ENCODE measurements around the gene CAPZB. TPM values are rescaled to one million over a fixed set of nuclear protein-coding genes. Genes with fewer than 3 reads are reported as not detected.
A peak's percentile ranks its signal among the peaks of the same experiment; 100 is the strongest.

The CAPZB gene
- total RNA-seq, 4 donors from 2014 or later, result 127 to 404 (median 136) TPM

DNA sequence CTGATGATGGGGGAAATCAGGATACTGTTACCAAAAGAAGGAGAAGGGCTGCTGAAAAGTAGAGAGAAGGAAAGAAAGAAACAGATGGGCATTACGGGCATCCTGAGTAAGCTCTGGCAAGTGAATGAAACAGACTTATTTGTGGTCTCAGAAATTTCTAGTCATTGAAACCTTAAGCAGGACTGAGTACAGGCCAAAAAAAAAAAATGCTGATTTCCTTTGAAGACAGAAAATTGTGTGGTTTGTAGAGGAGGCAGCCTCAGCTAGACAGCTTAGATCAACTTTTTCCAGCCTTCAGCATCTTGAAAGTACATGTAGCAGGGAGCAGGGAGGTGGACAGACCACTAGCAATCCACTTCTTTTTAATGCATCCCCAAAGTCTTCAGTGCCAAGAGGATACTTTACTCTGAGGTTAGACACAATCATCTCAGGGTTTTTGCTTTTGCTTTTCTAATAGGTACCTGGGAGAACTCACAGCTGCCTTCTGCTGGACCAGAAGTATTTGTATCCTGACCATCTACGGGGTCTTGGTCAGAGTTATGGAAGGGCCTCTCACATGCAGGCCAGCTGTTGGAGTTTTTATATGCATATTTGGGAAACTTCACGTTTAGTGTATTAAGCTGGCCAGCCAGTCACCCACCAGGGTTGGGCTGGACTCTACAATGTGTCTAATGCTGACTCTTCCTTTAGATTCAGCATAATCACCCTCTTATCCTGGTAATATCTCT is 10.6 kb upstream of the CAPZB start:
- Histone ChIP-seq H3K27ac (peak overlapping the region; percentile 36 to 52 (median 46)), H3K4me1 (peaks cover 0 to 12% (median 0%) of the 10 kb centered on the region in 4 donors), H3K36me3 (no peaks in the 10 kb centered on the region), H3K9me3 (no peaks in the 10 kb centered on the region), H3K27me3 (no peaks in the 10 kb centered on the region), H3K4me3 (no peak overlapping the region)
- 45 to 70% methylated on average over 2 to 3 of the region's 3 CpGs for WGBS, 2 donors (ENCODE audit: low coverage in 1 of 2)
- DNase-seq, result no peak
- in situ Hi-C loops (cut with MboI; ENCODE audit: low pct_ligation_motif_present in 1 of 4, low pct_unique_long_range_greater_than_20kb in 1 of 4, low sequenced_read_pairs in 3 of 4), result loop anchor here in 2 of 4 donors (10.0 to 25.0 kb wide), 3 partner anchors 91 to 166 kb away; partner anchors contain the start of gene HTR6 (in 1 of the 2)
- TF ChIP-seq POLR2A (IDR thresholded peaks at IDR 0.05), result no peak
- TF ChIP-seq POLR2AphosphoS5 (IDR thresholded peaks at IDR 0.05), result no peak
- TF ChIP-seq, protein P1, sequence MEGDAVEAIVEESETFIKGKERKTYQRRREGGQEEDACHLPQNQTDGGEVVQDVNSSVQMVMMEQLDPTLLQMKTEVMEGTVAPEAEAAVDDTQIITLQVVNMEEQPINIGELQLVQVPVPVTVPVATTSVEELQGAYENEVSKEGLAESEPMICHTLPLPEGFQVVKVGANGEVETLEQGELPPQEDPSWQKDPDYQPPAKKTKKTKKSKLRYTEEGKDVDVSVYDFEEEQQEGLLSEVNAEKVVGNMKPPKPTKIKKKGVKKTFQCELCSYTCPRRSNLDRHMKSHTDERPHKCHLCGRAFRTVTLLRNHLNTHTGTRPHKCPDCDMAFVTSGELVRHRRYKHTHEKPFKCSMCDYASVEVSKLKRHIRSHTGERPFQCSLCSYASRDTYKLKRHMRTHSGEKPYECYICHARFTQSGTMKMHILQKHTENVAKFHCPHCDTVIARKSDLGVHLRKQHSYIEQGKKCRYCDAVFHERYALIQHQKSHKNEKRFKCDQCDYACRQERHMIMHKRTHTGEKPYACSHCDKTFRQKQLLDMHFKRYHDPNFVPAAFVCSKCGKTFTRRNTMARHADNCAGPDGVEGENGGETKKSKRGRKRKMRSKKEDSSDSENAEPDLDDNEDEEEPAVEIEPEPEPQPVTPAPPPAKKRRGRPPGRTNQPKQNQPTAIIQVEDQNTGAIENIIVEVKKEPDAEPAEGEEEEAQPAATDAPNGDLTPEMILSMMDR (IDR thresholded peaks at IDR 0.05), result no peak
- no peak for TF ChIP-seq EP300 (IDR thresholded peaks at IDR 0.05; ENCODE audit: low read depth)
- intact Hi-C loops (cut with DNase I; ENCODE audit: low total_unique reads), result no loop called here

DNA sequence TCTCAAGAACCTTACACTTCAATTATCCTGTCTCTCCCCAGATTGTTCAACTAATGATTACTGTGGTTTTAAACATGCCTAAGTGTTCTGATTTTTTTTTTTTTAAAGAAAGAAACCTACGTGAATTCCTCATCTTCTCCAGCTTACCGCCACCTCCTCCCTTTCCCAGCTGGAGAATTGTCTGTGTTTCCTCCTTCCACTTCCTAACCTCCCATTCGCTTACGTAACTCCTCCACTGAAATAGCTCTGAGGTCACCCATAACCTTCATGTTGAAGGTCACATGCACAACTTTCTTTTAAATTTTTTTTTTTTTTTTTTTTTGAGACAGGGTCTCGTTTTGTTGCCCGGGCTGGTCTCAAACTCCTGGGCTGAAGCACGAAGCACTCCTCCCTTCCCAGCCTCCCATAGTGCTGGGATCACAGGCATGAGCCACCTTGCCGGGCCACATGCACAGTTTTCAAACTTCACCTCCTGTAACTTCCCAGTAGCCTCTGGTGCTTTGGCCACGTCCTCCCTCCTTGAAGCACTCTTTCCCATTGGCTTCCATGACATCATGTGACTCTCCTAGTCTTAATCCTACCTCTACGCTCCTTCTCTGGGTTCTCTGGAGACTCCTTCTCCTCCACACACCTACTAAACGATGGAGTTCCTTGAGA is 9.8 kb upstream of the CAPZB start:
- Histone ChIP-seq H3K4me3 (no peak overlapping the region), H3K4me1 (peaks cover 0 to 12% (median 0%) of the 10 kb centered on the region in 4 donors), H3K27me3 (no peaks in the 10 kb centered on the region), H3K36me3 (no peaks in the 10 kb centered on the region), H3K9me3 (no peaks in the 10 kb centered on the region), H3K27ac (peak overlapping the region; percentile 36 to 52 (median 46))
- intact Hi-C loops (cut with DNase I; ENCODE audit: low total_unique reads) (no loop called here), in situ Hi-C loops (cut with MboI; ENCODE audit: low pct_ligation_motif_present in 1 of 4, low pct_unique_long_range_greater_than_20kb in 1 of 4, low sequenced_read_pairs in 3 of 4) (loop anchor here in 2 of 4 donors (10.0 to 25.0 kb wide), 3 partner anchors 92 to 167 kb away; partner anchors contain the start of gene HTR6 (in 1 of the 2))
- WGBS, 2 donors (ENCODE audit: low coverage in 1 of 2), result 54 to 85% methylated on average over 5 to 11 of the region's 11 CpGs
- no peak for DNase-seq
- TF ChIP-seq EP300 (IDR thresholded peaks at IDR 0.05; ENCODE audit: low read depth) (no peak), POLR2AphosphoS5 (IDR thresholded peaks at IDR 0.05) (peak in 1 of 3 donors; percentile 13)
- TF ChIP-seq, protein P1 (IDR thresholded peaks at IDR 0.05), result no peak

DNA sequence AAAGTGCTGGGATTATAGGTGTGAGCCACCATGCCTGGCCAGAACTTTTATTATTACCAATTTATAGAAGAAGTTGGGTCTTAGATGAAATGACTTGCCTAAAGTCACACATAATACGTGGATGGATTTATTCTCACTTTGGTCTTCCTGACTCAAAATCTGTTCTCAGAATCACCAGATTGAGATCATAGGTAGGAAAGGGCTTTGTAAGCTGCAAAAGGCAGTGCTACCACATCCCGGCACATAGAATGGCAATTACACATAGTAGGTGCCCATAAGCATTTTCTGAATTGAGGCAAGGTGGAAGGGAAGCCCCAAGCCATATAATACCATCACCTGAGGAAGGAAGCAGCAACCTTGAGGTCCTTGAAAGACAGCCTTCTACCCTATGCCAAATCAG is 8.2 kb upstream of the CAPZB start:
- Histone ChIP-seq H3K36me3 (no peaks in the 10 kb centered on the region), H3K4me3 (no peak overlapping the region), H3K27ac (no peak overlapping the region), H3K4me1 (peaks cover 0 to 12% (median 0%) of the 10 kb centered on the region in 4 donors), H3K27me3 (no peaks in the 10 kb centered on the region), H3K9me3 (no peaks in the 10 kb centered on the region)
- intact Hi-C loops (cut with DNase I; ENCODE audit: low total_unique reads), result no loop called here
- DNase-seq, result no peak
- TF ChIP-seq EP300 (IDR thresholded peaks at IDR 0.05; ENCODE audit: low read depth) (no peak), POLR2AphosphoS5 (IDR thresholded peaks at IDR 0.05) (no peak), POLR2A (IDR thresholded peaks at IDR 0.05) (no peak)
- TF ChIP-seq, protein P1 (IDR thresholded peaks at IDR 0.05), result no peak
- in situ Hi-C loops (cut with MboI; ENCODE audit: low pct_ligation_motif_present in 1 of 4, low pct_unique_long_range_greater_than_20kb in 1 of 4, low sequenced_read_pairs in 3 of 4), result loop anchor here in 2 of 4 donors (10.0 to 25.0 kb wide), 3 partner anchors 94 to 169 kb away; partner anchors contain the start of gene HTR6 (in 1 of the 2)
- 69 to 93% methylated on average over 2 of the region's 2 CpGs for WGBS, 2 donors (ENCODE audit: low coverage in 1 of 2)

DNA sequence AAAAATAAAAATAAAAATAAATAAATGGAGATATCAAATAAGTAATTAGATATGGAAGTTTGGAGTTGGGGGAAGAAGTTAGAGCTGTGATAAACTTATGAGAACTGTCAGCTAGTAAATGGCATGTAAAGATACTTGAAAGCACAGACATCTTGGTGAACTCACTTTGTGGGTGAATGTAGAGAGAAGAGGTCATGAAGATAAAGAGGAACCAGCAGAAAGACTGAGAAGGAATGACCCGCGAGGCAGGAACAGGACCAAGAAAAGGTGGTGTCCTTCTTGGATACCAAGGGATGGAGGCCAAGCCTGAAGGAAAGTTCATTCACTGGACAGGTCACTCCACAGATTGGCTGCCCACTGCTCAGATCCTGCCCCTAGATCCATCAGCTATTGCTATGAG is 4.7 kb upstream of the CAPZB start:
- Histone ChIP-seq H3K27ac (no peak overlapping the region), H3K27me3 (no peaks in the 10 kb centered on the region), H3K4me1 (peaks cover 11 to 22% (median 17%) of the 10 kb centered on the region in 4 donors), H3K4me3 (no peak overlapping the region), H3K9me3 (no peaks in the 10 kb centered on the region), H3K36me3 (no peaks in the 10 kb centered on the region)
- no peak for TF ChIP-seq POLR2AphosphoS5 (IDR thresholded peaks at IDR 0.05)
- TF ChIP-seq EP300 (IDR thresholded peaks at IDR 0.05; ENCODE audit: low read depth), result no peak
- TF ChIP-seq POLR2A (IDR thresholded peaks at IDR 0.05), result no peak
- TF ChIP-seq, protein P1 (IDR thresholded peaks at IDR 0.05), result no peak
- intact Hi-C loops (cut with DNase I; ENCODE audit: low total_unique reads), result loop anchor here (10.0 kb wide), 1 partner anchor 55 kb away; no protein-coding TSS in a partner anchor
- no peak for DNase-seq
- in situ Hi-C loops (cut with MboI; ENCODE audit: low pct_ligation_motif_present in 1 of 4, low pct_unique_long_range_greater_than_20kb in 1 of 4, low sequenced_read_pairs in 3 of 4), result loop anchor here (10.0 to 25.0 kb wide), 4 partner anchors 95 to 172 kb away; partner anchors contain the start of gene HTR6 (in 1 of the 4)
- 81 to 84% methylated on average over 2 of the region's 2 CpGs for WGBS, 2 donors (ENCODE audit: low coverage in 1 of 2)

Measured in transverse colon (tissue), 4 donors.